ENCODE results near the gene RHOH. TPM values are rescaled to one million over a fixed set of nuclear protein-coding genes. Genes with fewer than 3 reads are reported as not detected.

The RHOH gene
- total and polyA plus RNA-seq, 9 of the 15 experiments (the other 6 are each of a cell fraction or from before 2014, with no cell fraction given) = 14.3 to 37.7 (median 23.2) TPM

DNA sequence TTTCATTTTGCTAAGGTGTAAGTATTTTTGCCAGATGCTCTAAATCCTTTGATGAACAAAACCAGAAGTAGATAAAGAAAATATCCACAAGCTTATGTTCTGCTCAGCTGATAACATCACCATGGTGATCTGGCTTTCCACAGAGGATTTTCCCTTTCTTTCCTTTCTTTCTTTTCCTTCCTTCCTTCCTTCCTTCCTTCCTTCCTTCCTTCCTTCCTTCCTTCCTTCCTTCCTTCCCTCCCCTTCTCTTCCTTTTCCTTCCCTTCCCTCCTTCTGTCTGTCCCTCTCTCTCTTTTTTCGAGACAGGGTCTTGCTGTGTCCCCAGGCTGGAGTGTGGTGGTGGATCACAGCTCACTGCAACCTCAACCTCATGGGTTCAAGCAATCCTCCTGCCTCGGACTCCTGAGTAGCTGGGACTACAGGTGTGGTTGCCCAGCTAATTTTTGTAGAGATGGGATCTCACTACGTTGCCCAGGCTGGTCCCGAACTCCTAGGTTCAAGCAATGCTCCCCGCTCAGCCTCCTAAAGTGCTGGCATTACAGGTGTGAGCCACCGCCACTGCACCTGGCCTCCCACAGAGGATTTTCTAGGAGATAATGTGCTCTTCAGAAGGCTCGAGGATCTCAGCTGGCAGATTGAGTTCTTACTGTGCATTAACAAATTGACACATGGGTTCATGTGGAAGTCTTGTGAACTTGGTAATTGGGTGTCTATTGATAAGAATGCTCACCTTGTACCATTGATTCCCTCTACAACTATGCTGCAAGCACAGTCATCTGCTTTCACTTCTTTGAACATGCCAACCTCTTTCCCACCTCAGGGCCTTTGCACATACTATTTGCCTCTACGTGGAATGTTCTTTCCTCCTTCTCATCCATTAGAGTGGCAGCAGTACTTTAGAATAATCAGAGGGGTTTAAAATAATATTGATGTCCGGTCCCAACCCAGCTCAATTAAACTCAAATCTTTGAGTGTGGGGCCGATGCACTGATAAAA lies 1.4 kb upstream of the RHOH start (continued):
- 0 out of 2 replicates have a peak, but pooled peaks have one; percentile 10 for TF ChIP-seq DDX20 (tag; IDR thresholded peaks at IDR 0.05; ENCODE audit: low read depth)
- TF ChIP-seq, protein P1, sequence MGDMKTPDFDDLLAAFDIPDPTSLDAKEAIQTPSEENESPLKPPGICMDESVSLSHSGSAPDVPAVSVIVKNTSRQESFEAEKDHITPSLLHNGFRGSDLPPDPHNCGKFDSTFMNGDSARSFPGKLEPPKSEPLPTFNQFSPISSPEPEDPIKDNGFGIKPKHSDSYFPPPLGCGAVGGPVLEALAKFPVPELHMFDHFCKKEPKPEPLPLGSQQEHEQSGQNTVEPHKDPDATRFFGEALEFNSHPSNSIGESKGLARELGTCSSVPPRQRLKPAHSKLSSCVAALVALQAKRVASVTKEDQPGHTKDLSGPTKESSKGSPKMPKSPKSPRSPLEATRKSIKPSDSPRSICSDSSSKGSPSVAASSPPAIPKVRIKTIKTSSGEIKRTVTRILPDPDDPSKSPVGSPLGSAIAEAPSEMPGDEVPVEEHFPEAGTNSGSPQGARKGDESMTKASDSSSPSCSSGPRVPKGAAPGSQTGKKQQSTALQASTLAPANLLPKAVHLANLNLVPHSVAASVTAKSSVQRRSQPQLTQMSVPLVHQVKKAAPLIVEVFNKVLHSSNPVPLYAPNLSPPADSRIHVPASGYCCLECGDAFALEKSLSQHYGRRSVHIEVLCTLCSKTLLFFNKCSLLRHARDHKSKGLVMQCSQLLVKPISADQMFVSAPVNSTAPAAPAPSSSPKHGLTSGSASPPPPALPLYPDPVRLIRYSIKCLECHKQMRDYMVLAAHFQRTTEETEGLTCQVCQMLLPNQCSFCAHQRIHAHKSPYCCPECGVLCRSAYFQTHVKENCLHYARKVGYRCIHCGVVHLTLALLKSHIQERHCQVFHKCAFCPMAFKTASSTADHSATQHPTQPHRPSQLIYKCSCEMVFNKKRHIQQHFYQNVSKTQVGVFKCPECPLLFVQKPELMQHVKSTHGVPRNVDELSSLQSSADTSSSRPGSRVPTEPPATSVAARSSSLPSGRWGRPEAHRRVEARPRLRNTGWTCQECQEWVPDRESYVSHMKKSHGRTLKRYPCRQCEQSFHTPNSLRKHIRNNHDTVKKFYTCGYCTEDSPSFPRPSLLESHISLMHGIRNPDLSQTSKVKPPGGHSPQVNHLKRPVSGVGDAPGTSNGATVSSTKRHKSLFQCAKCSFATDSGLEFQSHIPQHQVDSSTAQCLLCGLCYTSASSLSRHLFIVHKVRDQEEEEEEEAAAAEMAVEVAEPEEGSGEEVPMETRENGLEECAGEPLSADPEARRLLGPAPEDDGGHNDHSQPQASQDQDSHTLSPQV (IDR thresholded peaks at IDR 0.05) = 0 out of 2 replicates have a peak, but pooled peaks have one; percentile 13
- TF ChIP-seq, protein P2, sequence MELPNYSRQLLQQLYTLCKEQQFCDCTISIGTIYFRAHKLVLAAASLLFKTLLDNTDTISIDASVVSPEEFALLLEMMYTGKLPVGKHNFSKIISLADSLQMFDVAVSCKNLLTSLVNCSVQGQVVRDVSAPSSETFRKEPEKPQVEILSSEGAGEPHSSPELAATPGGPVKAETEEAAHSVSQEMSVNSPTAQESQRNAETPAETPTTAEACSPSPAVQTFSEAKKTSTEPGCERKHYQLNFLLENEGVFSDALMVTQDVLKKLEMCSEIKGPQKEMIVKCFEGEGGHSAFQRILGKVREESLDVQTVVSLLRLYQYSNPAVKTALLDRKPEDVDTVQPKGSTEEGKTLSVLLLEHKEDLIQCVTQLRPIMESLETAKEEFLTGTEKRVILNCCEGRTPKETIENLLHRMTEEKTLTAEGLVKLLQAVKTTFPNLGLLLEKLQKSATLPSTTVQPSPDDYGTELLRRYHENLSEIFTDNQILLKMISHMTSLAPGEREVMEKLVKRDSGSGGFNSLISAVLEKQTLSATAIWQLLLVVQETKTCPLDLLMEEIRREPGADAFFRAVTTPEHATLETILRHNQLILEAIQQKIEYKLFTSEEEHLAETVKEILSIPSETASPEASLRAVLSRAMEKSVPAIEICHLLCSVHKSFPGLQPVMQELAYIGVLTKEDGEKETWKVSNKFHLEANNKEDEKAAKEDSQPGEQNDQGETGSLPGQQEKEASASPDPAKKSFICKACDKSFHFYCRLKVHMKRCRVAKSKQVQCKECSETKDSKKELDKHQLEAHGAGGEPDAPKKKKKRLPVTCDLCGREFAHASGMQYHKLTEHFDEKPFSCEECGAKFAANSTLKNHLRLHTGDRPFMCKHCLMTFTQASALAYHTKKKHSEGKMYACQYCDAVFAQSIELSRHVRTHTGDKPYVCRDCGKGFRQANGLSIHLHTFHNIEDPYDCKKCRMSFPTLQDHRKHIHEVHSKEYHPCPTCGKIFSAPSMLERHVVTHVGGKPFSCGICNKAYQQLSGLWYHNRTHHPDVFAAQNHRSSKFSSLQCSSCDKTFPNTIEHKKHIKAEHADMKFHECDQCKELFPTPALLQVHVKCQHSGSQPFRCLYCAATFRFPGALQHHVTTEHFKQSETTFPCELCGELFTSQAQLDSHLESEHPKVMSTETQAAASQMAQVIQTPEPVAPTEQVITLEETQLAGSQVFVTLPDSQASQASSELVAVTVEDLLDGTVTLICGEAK (IDR thresholded peaks at IDR 0.05) = no peak
- TF ChIP-seq, protein P2 (CRISPR knock-in tag; IDR thresholded peaks at IDR 0.05) = no peak
- peak; percentile 91 for TF ChIP-seq OTX1 (CRISPR knock-in tag; IDR thresholded peaks at IDR 0.05)
- peak; percentile 49; the same call in 1 of the 2 replicates for TF ChIP-seq HLTF (IDR thresholded peaks at IDR 0.05)
- TF ChIP-seq, protein P3, sequence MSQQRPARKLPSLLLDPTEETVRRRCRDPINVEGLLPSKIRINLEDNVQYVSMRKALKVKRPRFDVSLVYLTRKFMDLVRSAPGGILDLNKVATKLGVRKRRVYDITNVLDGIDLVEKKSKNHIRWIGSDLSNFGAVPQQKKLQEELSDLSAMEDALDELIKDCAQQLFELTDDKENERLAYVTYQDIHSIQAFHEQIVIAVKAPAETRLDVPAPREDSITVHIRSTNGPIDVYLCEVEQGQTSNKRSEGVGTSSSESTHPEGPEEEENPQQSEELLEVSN (IDR thresholded peaks at IDR 0.05; ENCODE audit: borderline replicate concordance in 1 of 2, extremely low read depth in 1 of 2, insufficient read depth in 1 of 2, insufficient read length in 1 of 2, low read depth in 1 of 2, low read length in 1 of 2, poor library complexity in 1 of 2, severe bottlenecking in 1 of 2) = no peak
- no peak for TF ChIP-seq ZKSCAN8 (CRISPR knock-in tag; IDR thresholded peaks at IDR 0.05)
- TF ChIP-seq FOXK2 (conservative IDR thresholded peaks at IDR 0.05 in 1 of 2, IDR thresholded peaks at IDR 0.05 in 1 of 2; ENCODE audit: low read depth in 2 of 2) = 0 out of 4 replicates have a peak, but pooled peaks have one; percentile 32 to 41
- TF ChIP-seq PHB (CRISPR knock-in tag; IDR thresholded peaks at IDR 0.05) = no peak

Measured in K562 (cell line).